PC-3 (cell line): ENCODE data around the gene ZNF487.

ENCODE experiments used
- CTCF ChIP-seq: fragments of 300-600 bp; sonication (generic); conservative IDR thresholded peaks from 2 replicates; pipeline ENCODE4 v1.5.1; 2017; ENCODE audit warnings: antibody characterized with exemption, low read depth, mild to moderate bottlenecking, low read length
- EZH2 ChIP-seq: fragments of 300-600 bp; sonication (generic); IDR thresholded peaks from one replicate; pipeline ENCODE4 v1.6.1; 2017; ENCODE audit warnings: antibody characterized with exemption, mild to moderate bottlenecking, low read length; ENCODE audit not compliant: unreplicated experiment

GRCh38 chr10:43471146-43471545, 34.2 kb downstream of the ZNF487 start:
- TF ChIP-seq CTCF (no peak), EZH2 (no peak)
